Adrenal gland (tissue), 5 donors: ENCODE measurements around the gene BRIP1.

Source experiments
- POLR2A ChIP-seq, 2 donors: fragments of 450-650 bp; IDR thresholded peaks; one replicate each; pipeline ENCODE4 v1.6.1; 2017; ENCODE audit warnings: antibody characterized with exemption in 2 of 2, mild to moderate bottlenecking in 2 of 2, moderate library complexity in 1 of 2
- TF ChIP-seq, protein P1 (sequence below), 6 experiments: fragments of 450-650 bp in 4 of 6; fragments of 200-600 bp in 2 of 6; sonication (generic) in 1 of 6; IDR thresholded peaks; 1 replicate in 5 of 6; 2 replicates in 1 of 6; pipeline versions ENCODE4 v1.5.1 to v1.8.0; 2016 to 2021; ENCODE audit warnings: antibody characterized with exemption in 6 of 6, mild to moderate bottlenecking in 2 of 6, moderate library complexity in 1 of 6
- donor health status: DM: no; HTN: no; CAD: no.

GRCh38 chr17:61723183-61723582, 140.1 kb downstream of the BRIP1 start:
- no peak for TF ChIP-seq POLR2A (IDR thresholded peaks at IDR 0.05)
- TF ChIP-seq, protein P1, sequence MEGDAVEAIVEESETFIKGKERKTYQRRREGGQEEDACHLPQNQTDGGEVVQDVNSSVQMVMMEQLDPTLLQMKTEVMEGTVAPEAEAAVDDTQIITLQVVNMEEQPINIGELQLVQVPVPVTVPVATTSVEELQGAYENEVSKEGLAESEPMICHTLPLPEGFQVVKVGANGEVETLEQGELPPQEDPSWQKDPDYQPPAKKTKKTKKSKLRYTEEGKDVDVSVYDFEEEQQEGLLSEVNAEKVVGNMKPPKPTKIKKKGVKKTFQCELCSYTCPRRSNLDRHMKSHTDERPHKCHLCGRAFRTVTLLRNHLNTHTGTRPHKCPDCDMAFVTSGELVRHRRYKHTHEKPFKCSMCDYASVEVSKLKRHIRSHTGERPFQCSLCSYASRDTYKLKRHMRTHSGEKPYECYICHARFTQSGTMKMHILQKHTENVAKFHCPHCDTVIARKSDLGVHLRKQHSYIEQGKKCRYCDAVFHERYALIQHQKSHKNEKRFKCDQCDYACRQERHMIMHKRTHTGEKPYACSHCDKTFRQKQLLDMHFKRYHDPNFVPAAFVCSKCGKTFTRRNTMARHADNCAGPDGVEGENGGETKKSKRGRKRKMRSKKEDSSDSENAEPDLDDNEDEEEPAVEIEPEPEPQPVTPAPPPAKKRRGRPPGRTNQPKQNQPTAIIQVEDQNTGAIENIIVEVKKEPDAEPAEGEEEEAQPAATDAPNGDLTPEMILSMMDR (IDR thresholded peaks at IDR 0.05): no peak
